ENCODE measurements around the gene ADARB1. TPM values are rescaled to one million over a fixed set of nuclear protein-coding genes. Genes with fewer than 3 reads are reported as not detected.

ADARB1 gene
- total and polyA plus RNA-seq, 8 donors: 3.2 to 33.9 (median 9.4) TPM

DNA sequence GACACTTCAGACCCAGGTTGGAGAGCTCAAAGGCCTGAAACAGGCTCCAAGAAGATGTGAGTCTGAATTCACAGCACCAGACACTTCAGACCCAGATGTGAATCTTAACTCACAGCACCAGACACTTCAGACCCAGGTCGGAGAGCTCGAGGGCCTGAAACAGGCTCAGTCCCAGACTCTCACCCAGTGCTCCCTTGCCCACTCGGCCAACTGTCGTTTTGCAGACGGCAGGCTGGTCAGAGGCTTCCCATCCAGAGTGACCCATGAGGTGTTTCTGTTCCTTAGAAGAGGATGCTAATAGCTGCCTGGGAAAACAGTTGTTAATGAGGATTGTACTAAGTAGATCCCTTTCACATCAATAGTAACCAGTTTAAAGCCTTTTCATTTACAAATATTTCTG, 88.4 kb downstream of the ADARB1 start:
- Histone ChIP-seq H3K27me3 (no peaks in the 10 kb centered on the region), H3K9me3 (no peaks in the 10 kb centered on the region), H3K4me3 (no peak overlapping the region), H3K27ac (no peak overlapping the region), H3K4me1 (peaks cover 0 to 56% (median 9%) of the 10 kb centered on the region in 4 donors), H3K36me3 (peaks cover 0 to 13% (median 0%) of the 10 kb centered on the region in 4 donors)
- 81 to 93% (median 92%) methylated on average over 5 of the region's 5 CpGs for WGBS, 5 donors
- intact Hi-C loops (cut with DNase I; ENCODE audit: low total_unique reads): no loop called here
- DNase-seq: no peak
- TF ChIP-seq POLR2A (IDR thresholded peaks at IDR 0.05) (no peak), POLR2AphosphoS5 (IDR thresholded peaks at IDR 0.05) (no peak), EP300 (IDR thresholded peaks at IDR 0.05) (no peak)
- TF ChIP-seq, protein P1, sequence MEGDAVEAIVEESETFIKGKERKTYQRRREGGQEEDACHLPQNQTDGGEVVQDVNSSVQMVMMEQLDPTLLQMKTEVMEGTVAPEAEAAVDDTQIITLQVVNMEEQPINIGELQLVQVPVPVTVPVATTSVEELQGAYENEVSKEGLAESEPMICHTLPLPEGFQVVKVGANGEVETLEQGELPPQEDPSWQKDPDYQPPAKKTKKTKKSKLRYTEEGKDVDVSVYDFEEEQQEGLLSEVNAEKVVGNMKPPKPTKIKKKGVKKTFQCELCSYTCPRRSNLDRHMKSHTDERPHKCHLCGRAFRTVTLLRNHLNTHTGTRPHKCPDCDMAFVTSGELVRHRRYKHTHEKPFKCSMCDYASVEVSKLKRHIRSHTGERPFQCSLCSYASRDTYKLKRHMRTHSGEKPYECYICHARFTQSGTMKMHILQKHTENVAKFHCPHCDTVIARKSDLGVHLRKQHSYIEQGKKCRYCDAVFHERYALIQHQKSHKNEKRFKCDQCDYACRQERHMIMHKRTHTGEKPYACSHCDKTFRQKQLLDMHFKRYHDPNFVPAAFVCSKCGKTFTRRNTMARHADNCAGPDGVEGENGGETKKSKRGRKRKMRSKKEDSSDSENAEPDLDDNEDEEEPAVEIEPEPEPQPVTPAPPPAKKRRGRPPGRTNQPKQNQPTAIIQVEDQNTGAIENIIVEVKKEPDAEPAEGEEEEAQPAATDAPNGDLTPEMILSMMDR (IDR thresholded peaks at IDR 0.05): no peak

DNA sequence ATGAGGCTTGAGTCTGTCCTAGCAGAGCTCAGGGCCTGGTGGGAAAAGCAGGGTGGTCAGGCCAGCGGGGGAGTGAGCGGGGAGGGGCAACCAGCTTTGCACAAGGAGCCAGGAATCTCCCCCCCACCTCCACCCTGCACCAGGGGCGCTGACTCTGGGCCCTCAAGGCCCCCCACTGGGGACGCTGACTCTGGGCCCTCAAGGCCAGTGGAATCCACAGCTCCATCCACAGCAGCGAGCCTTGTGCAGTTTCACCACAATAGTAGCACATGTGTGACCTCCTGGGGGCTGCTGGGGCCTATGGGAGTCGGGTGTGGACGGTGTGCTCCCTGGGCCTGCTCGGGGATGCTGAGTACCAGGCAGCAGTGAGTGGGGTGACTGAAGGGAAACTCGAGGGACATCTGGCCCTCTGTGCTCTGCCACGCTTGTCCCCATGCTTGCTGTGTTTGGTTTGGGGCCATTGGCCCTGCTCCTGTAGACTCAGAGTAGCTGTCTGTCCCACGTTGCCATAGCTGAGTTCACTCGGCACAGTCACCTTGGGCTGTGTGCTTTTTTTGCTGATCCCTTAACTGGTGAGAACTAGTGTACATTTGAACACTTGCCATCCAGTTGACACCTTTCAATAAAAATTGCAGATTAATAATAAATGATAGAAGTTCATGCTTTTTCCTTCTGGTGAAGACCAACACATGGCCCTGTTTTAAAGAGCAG, 89.2 kb downstream of the ADARB1 start:
- Histone ChIP-seq H3K27ac (peak overlapping the region in 1 of 5 donors; percentile 35), H3K4me3 (no peak overlapping the region), H3K27me3 (no peaks in the 10 kb centered on the region), H3K36me3 (peaks cover 0 to 9% (median 0%) of the 10 kb centered on the region in 4 donors), H3K9me3 (no peaks in the 10 kb centered on the region), H3K4me1 (peaks cover 0 to 62% (median 11%) of the 10 kb centered on the region in 4 donors)
- no peak for TF ChIP-seq EP300 (IDR thresholded peaks at IDR 0.05)
- TF ChIP-seq, protein P1 (IDR thresholded peaks at IDR 0.05): no peak
- TF ChIP-seq POLR2AphosphoS5 (IDR thresholded peaks at IDR 0.05): no peak
- no peak for TF ChIP-seq POLR2A (IDR thresholded peaks at IDR 0.05)
- 74 to 88% (median 85%) methylated on average over 11 to 12 of the region's 12 CpGs for WGBS, 5 donors
- intact Hi-C loops (cut with DNase I; ENCODE audit: low total_unique reads): no loop called here
- no peak for DNase-seq

DNA sequence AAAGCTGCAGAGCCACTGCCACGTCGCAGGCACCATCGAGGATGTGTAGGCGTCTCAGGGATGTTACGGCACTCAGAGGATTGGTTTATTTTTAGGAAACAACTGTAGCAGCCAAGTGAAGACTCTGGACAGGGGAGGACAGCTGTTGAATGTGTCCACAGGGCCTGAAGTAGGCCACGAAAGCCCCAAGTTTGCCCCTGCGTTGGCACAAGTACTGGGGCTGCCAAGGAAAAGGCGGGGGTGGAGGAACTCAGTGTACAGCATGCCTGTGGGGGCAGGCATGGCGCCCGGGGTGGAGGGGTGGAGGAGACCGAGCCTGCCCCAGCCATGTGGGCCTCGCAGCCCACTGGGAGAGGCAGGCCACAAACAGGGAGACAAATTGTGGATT, 89.7 kb downstream of the ADARB1 start:
- no peak for DNase-seq
- no peak for TF ChIP-seq EP300 (IDR thresholded peaks at IDR 0.05)
- TF ChIP-seq, protein P1 (IDR thresholded peaks at IDR 0.05): no peak
- WGBS, 5 donors: 72 to 81% (median 75%) methylated on average over 12 of the region's 12 CpGs
- intact Hi-C loops (cut with DNase I; ENCODE audit: low total_unique reads): no loop called here
- peak overlapping the region in 1 of 5 donors; percentile 16 for H3K27ac ChIP-seq
- H3K27me3 ChIP-seq: no peaks in the 10 kb centered on the region
- peaks cover 0 to 9% (median 0%) of the 10 kb centered on the region in 4 donors for H3K36me3 ChIP-seq
- H3K9me3 ChIP-seq: no peaks in the 10 kb centered on the region
- H3K4me1 ChIP-seq: peaks cover 0 to 68% (median 13%) of the 10 kb centered on the region in 4 donors
- H3K4me3 ChIP-seq: no peak overlapping the region

DNA sequence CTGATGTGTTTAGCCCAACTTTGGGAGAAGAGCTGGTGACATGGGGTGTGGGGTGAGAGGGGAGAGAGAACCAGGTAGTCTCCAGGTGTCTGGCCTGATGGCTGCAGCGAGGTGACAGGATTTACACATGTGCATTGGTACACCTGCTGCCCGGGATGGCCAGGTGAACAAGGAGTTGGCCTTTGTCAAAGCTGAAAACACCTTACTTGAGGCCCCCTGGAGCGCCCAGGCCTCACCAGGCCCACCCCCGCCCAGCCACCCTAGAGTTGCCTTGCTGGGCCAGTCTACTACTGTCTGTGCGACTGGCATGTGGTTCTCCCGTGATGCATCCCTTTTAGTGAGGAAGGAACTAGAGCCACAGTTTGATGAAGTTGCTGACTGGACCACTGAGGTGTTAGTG, 90.5 kb downstream of the ADARB1 start:
- H3K4me3 ChIP-seq: no peak overlapping the region
- WGBS, 5 donors: 71 to 93% (median 86%) methylated on average over 2 to 6 of the region's 6 CpGs
- peaks cover 0 to 9% (median 0%) of the 10 kb centered on the region in 4 donors for H3K36me3 ChIP-seq
- TF ChIP-seq POLR2AphosphoS5 (IDR thresholded peaks at IDR 0.05) (no peak), EP300 (IDR thresholded peaks at IDR 0.05) (no peak), POLR2A (IDR thresholded peaks at IDR 0.05) (no peak)
- TF ChIP-seq, protein P1 (IDR thresholded peaks at IDR 0.05): no peak
- H3K9me3 ChIP-seq: no peaks in the 10 kb centered on the region
- intact Hi-C loops (cut with DNase I; ENCODE audit: low total_unique reads): no loop called here
- no peak for DNase-seq
- peaks cover 0 to 75% (median 17%) of the 10 kb centered on the region in 4 donors for H3K4me1 ChIP-seq
- H3K27me3 ChIP-seq: no peaks in the 10 kb centered on the region
- peak overlapping the region in 1 of 5 donors; percentile 16 for H3K27ac ChIP-seq

All from stomach (tissue), 9 donors.